Peyer's patch (tissue), 4 donors: ENCODE results near the gene ATP2C2.

Source experiments
- POLR2A ChIP-seq, 2 donors: fragments of 450-650 bp; IDR thresholded peaks; one replicate each; pipeline ENCODE4 v1.5.1; 2017; ENCODE audit warnings: antibody characterized with exemption in 2 of 2, mild to moderate bottlenecking in 2 of 2, moderate library complexity in 2 of 2
- TF ChIP-seq, protein P1 (sequence below), 6 experiments: fragments of 450-650 bp in 4 of 6; fragments of 200-600 bp in 2 of 6; sonication (generic) in 1 of 6; IDR thresholded peaks; one replicate each; pipeline ENCODE4 v1.5.1; 2017 to 2019; ENCODE audit warnings: antibody characterized with exemption in 6 of 6, mild to moderate bottlenecking in 3 of 6, moderate library complexity in 1 of 6

DNA sequence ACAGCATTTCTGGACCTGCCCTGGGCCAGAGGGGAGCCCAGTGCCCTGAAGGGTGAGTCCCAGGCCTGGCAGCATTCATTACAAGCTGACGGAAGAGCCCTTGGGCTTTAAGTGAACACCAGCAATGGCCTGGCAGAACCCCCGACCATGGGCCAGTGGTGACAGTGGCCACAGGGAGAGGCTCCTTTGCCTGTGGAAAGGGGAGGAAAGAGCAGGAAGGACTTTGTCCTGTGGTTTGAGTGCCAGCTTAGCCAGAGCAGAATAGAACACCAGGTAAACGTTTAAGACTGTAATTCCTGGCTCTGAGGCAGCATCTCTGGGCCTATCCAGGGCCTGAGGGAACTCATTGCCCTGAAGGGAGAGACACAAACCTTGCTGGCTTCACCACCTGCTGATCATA, 34.3 kb upstream of the ATP2C2 start:
- TF ChIP-seq, protein P1, sequence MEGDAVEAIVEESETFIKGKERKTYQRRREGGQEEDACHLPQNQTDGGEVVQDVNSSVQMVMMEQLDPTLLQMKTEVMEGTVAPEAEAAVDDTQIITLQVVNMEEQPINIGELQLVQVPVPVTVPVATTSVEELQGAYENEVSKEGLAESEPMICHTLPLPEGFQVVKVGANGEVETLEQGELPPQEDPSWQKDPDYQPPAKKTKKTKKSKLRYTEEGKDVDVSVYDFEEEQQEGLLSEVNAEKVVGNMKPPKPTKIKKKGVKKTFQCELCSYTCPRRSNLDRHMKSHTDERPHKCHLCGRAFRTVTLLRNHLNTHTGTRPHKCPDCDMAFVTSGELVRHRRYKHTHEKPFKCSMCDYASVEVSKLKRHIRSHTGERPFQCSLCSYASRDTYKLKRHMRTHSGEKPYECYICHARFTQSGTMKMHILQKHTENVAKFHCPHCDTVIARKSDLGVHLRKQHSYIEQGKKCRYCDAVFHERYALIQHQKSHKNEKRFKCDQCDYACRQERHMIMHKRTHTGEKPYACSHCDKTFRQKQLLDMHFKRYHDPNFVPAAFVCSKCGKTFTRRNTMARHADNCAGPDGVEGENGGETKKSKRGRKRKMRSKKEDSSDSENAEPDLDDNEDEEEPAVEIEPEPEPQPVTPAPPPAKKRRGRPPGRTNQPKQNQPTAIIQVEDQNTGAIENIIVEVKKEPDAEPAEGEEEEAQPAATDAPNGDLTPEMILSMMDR (IDR thresholded peaks at IDR 0.05) = peak in 1 of 6 experiments; percentile 3
- no peak for TF ChIP-seq POLR2A (IDR thresholded peaks at IDR 0.05)
